WTC11 (cell line): Measurements from ENCODE around the gene RFC4. TPM values are rescaled to one million over a fixed set of nuclear protein-coding genes. Genes with fewer than 3 reads are reported as not detected.

Experiments used
- ATAC-seq: fragments of 200-7000 bp; cut with Tn5 transposase; 2 replicates; pipeline ENCODE4 v1.10.0; 2021; ENCODE audit warnings: mild to moderate bottlenecking, moderate library complexity
- CTCF ChIA-PET: fragments of 300-600 bp; sonication (Branson Sonifier 250); formaldehyde crosslinking; loops from one replicate; lab custom pipeline; 2021; ENCODE audit warnings: antibody characterized with exemption; lab: Charles Lee
- POLR2A ChIA-PET: fragments of 350-600 bp; sonication (Branson Sonifier 250); formaldehyde crosslinking; loops from one replicate; lab custom pipeline; 2021; ENCODE audit warnings: antibody characterized with exemption; lab: Charles Lee
- DNase-seq: peaks from one replicate; pipeline ENCODE4 v3.0.0; 2021; ENCODE audit warnings: low spot score
- H3K27ac Mint-ChIP-seq: 2 replicates; pipeline ENCODE4 v1.8.0; 2021; ENCODE audit warnings: mixed read lengths
- H3K27me3 Mint-ChIP-seq: 2 replicates; pipeline ENCODE4 v1.8.0; 2021; ENCODE audit warnings: low read depth, mild to moderate bottlenecking, moderate library complexity, mixed read lengths
- H3K36me3 Mint-ChIP-seq: 2 replicates; pipeline ENCODE4 v1.8.0; 2021; ENCODE audit warnings: mixed read lengths
- H3K4me1 Mint-ChIP-seq: 2 replicates; pipeline ENCODE4 v1.8.0; 2022; ENCODE audit warnings: mixed read lengths
- H3K4me3 Mint-ChIP-seq: 2 replicates; pipeline ENCODE4 v1.8.0; 2021; ENCODE audit warnings: mild to moderate bottlenecking, moderate library complexity, mixed read lengths
- H3K9me3 Mint-ChIP-seq: 2 replicates; pipeline ENCODE4 v1.8.0; 2021; ENCODE audit warnings: mixed read lengths
- AFF4 ChIP-seq: sonication (generic); formaldehyde crosslinking; IDR thresholded peaks from 2 replicates; pipeline ENCODE4 v1.8.1; 2023; ENCODE audit warnings: mild to moderate bottlenecking, missing genetic modification reagents, borderline replicate concordance
- AR ChIP-seq: fragments of 250-450 bp; sonication (Bioruptor Pico); IDR thresholded peaks from 2 replicates; pipeline ENCODE4 v1.9.0; 2021; ENCODE audit warnings: mild to moderate bottlenecking
- ATF3 ChIP-seq: sonication (generic); formaldehyde crosslinking; conservative IDR thresholded peaks from 2 replicates; pipeline ENCODE4 v1.8.1; 2022; ENCODE audit warnings: mild to moderate bottlenecking, missing genetic modification reagents
- CDX4 ChIP-seq: fragments of 250-450 bp; sonication (Bioruptor Pico); IDR thresholded peaks from 2 replicates; pipeline ENCODE4 v1.9.0; 2021; ENCODE audit warnings: moderate library complexity, mild to moderate bottlenecking, inconsistent platforms, borderline replicate concordance
- CTCF ChIP-seq: fragments of 200-600 bp; IDR thresholded peaks from 2 replicates; pipeline ENCODE4 v1.8.0; 2022; ENCODE audit warnings: antibody characterized with exemption
- ELF4 ChIP-seq: sonication (generic); formaldehyde crosslinking; IDR thresholded peaks from 2 replicates; pipeline ENCODE4 v1.8.1; 2022; ENCODE audit warnings: low read depth, mild to moderate bottlenecking, moderate library complexity, missing genetic modification reagents
- ERG ChIP-seq: fragments of 250-450 bp; sonication (Bioruptor Pico); IDR thresholded peaks from 2 replicates; pipeline ENCODE4 v1.8.0; 2021; ENCODE audit warnings: mild to moderate bottlenecking
- GABPB1 ChIP-seq: sonication (generic); formaldehyde crosslinking; IDR thresholded peaks from 2 replicates; pipeline ENCODE4 v1.8.1; 2023; ENCODE audit warnings: mild to moderate bottlenecking, missing genetic modification reagents
- GRHL2 ChIP-seq: fragments of 250-450 bp; sonication (Bioruptor Pico); IDR thresholded peaks from 2 replicates; pipeline ENCODE4 v1.8.0; 2022; ENCODE audit warnings: mild to moderate bottlenecking, moderate library complexity; ENCODE audit not compliant: insufficient replicate concordance, severe bottlenecking
- GTF2I ChIP-seq: fragments of 250-450 bp; sonication (Bioruptor Pico); conservative IDR thresholded peaks from 2 replicates; pipeline ENCODE4 v1.4.0; 2021; ENCODE audit warnings: mild to moderate bottlenecking
- HMGA2 ChIP-seq: fragments of 250-450 bp; sonication (Bioruptor Pico); IDR thresholded peaks from 2 replicates; pipeline ENCODE4 v1.4.0; 2021; ENCODE audit warnings: mild to moderate bottlenecking, moderate library complexity
- IRF1 ChIP-seq: sonication (generic); formaldehyde crosslinking; IDR thresholded peaks from 2 replicates; pipeline ENCODE4 v1.8.0; 2023; ENCODE audit warnings: missing genetic modification reagents
- MAX ChIP-seq: sonication (generic); formaldehyde crosslinking; IDR thresholded peaks from 2 replicates; pipeline ENCODE4 v1.8.0; 2022; ENCODE audit warnings: mild to moderate bottlenecking, missing genetic modification reagents
- MYBL2 ChIP-seq: sonication (generic); formaldehyde crosslinking; IDR thresholded peaks from 2 replicates; pipeline ENCODE4 v1.8.1; 2023; ENCODE audit warnings: mild to moderate bottlenecking, moderate library complexity, missing genetic modification reagents
- NR2C2 ChIP-seq: sonication (generic); formaldehyde crosslinking; IDR thresholded peaks from 2 replicates; pipeline ENCODE4 v1.8.0; 2022; ENCODE audit warnings: mild to moderate bottlenecking, missing genetic modification reagents
- OVOL2 ChIP-seq: fragments of 250-450 bp; sonication (Bioruptor Pico); IDR thresholded peaks from 2 replicates; pipeline ENCODE4 v1.9.0; 2021; ENCODE audit warnings: mild to moderate bottlenecking, borderline replicate concordance
- TP53 ChIP-seq: sonication (generic); formaldehyde crosslinking; IDR thresholded peaks from 2 replicates; pipeline ENCODE4 v1.8.1; 2023; ENCODE audit warnings: mild to moderate bottlenecking, missing genetic modification reagents
- ZMAT4 ChIP-seq: fragments of 250-450 bp; sonication (Bioruptor Pico); IDR thresholded peaks from 2 replicates; pipeline ENCODE4 v1.9.0; 2021; ENCODE audit warnings: mild to moderate bottlenecking
- ZNF396 ChIP-seq: fragments of 250-450 bp; sonication (Bioruptor Pico); IDR thresholded peaks from 2 replicates; pipeline ENCODE4 v1.8.0; 2021; ENCODE audit warnings: mild to moderate bottlenecking, moderate library complexity, borderline replicate concordance
- ZNF416 ChIP-seq: fragments of 250-450 bp; sonication (Bioruptor Pico); IDR thresholded peaks from 2 replicates; pipeline ENCODE4 v1.9.0; 2021; ENCODE audit warnings: mild to moderate bottlenecking, inconsistent platforms
- total RNA-seq: library from RNA; stranded (reverse); gene quantifications from 3 replicates; pipeline ENCODE4 v1.2.3, GENCODE V29; 2021

RFC4 gene
- total RNA-seq, 1 experiment from 2014 or later: 104 TPM

- DNase-seq (no peak), ATAC-seq (no peak)
- ChIA-PET CTCF (interaction anchor here (1.2 to 1.5 kb wide), 2 partner anchors 24 to 294 kb away, joined by 3 to 4 read pairs; partner anchors contain the start of gene RPL39L), POLR2A (interaction anchor here (0.6 kb wide), 1 partner anchor 69 kb away, joined by 3 read pairs; no protein-coding TSS in a partner anchor)
- Mint-ChIP-seq H3K27ac (no peak overlapping the region), H3K4me3 (no peak overlapping the region), H3K36me3 (no peaks in the 10 kb centered on the region), H3K27me3 (no peaks in the 10 kb centered on the region), H3K9me3 (no peaks in the 10 kb centered on the region), H3K4me1 (no peaks in the 10 kb centered on the region; the same call in 1 of the 2 replicates)
- TF ChIP-seq GTF2I (CRISPR knock-in tag): no peak
- no peak for TF ChIP-seq ELF4 (CRISPR knock-in tag)
- TF ChIP-seq OVOL2 (CRISPR knock-in tag): no peak
- TF ChIP-seq TP53 (CRISPR knock-in tag): no peak
- no peak for TF ChIP-seq CTCF
- TF ChIP-seq ZNF396: no peak
- no peak for TF ChIP-seq GABPB1
- TF ChIP-seq ERG: no peak
- no peak for TF ChIP-seq HMGA2 (CRISPR knock-in tag)
- TF ChIP-seq AFF4: no peak
Observed at GRCh38 chr3:186844908-186845307, 38.6 kb upstream of the RFC4 start.

GRCh38 chr3:186843039-186843432, 36.8 kb upstream of the RFC4 start:
- POLR2A ChIA-PET: no interaction called here
- H3K27me3 Mint-ChIP-seq: no peaks in the 10 kb centered on the region
- no peaks in the 10 kb centered on the region for H3K9me3 Mint-ChIP-seq
- H3K27ac Mint-ChIP-seq: no peak overlapping the region
- no peaks in the 10 kb centered on the region for H3K4me1 Mint-ChIP-seq
- no peaks in the 10 kb centered on the region for H3K36me3 Mint-ChIP-seq
- CTCF ChIA-PET: interaction anchor here (1.2 kb wide), 1 partner anchor 66 kb away, joined by 4 read pairs; no protein-coding TSS in a partner anchor
- no peak for DNase-seq
- no peak overlapping the region for H3K4me3 Mint-ChIP-seq
- ATAC-seq: no peak
- TF ChIP-seq AR (CRISPR knock-in tag): no peak
- no peak for TF ChIP-seq NR2C2 (CRISPR knock-in tag)
- TF ChIP-seq IRF1: no peak
- TF ChIP-seq ATF3: no peak
- TF ChIP-seq CTCF: no peak
- no peak for TF ChIP-seq ZMAT4 (CRISPR knock-in tag)
- TF ChIP-seq GTF2I (CRISPR knock-in tag): no peak
- TF ChIP-seq OVOL2 (CRISPR knock-in tag): no peak
- no peak for TF ChIP-seq CDX4 (CRISPR knock-in tag)
- no peak for TF ChIP-seq GRHL2
- TF ChIP-seq ZNF416 (CRISPR knock-in tag): no peak
- no peak for TF ChIP-seq MAX (CRISPR knock-in tag)
- no peak for TF ChIP-seq MYBL2 (CRISPR knock-in tag)
